ENCODE data around the gene NHS. TPM values are rescaled to one million over a fixed set of nuclear protein-coding genes. Genes with fewer than 3 reads are reported as not detected.

Gene NHS
- total RNA-seq, 4 donors from 2014 or later: 6.9 to 16.9 (median 9.9) TPM

GRCh38 chrX:17537723-17538243, 162.8 kb downstream of the NHS start:
- no peak overlapping the region for H3K27ac ChIP-seq
- no peak for DNase-seq
- H3K4me1 ChIP-seq: peaks cover 0 to 8% of the 10 kb centered on the region in 2 donors
- no peaks in the 10 kb centered on the region for H3K36me3 ChIP-seq
- intact Hi-C loops (cut with DNase I): no loop called here
- no peaks in the 10 kb centered on the region for H3K9me3 ChIP-seq
- 84 to 92% methylated on average over 7 of the region's 10 CpGs for WGBS, 2 donors
- H3K27me3 ChIP-seq: no peaks in the 10 kb centered on the region
- TF ChIP-seq, protein P1, sequence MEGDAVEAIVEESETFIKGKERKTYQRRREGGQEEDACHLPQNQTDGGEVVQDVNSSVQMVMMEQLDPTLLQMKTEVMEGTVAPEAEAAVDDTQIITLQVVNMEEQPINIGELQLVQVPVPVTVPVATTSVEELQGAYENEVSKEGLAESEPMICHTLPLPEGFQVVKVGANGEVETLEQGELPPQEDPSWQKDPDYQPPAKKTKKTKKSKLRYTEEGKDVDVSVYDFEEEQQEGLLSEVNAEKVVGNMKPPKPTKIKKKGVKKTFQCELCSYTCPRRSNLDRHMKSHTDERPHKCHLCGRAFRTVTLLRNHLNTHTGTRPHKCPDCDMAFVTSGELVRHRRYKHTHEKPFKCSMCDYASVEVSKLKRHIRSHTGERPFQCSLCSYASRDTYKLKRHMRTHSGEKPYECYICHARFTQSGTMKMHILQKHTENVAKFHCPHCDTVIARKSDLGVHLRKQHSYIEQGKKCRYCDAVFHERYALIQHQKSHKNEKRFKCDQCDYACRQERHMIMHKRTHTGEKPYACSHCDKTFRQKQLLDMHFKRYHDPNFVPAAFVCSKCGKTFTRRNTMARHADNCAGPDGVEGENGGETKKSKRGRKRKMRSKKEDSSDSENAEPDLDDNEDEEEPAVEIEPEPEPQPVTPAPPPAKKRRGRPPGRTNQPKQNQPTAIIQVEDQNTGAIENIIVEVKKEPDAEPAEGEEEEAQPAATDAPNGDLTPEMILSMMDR (IDR thresholded peaks at IDR 0.05): no peak
- H3K4me3 ChIP-seq (replicated peaks in 1 of 3): no peak overlapping the region

- 35 to 38% methylated on average over 1 to 2 of the region's 3 CpGs for WGBS, 2 donors
- intact Hi-C loops (cut with DNase I): no loop called here
- Histone ChIP-seq H3K27ac (peak overlapping the region in 1 of 3 donors; percentile 2), H3K4me1 (peaks cover 0 to 8% of the 10 kb centered on the region in 2 donors), H3K9me3 (no peaks in the 10 kb centered on the region), H3K27me3 (no peaks in the 10 kb centered on the region), H3K36me3 (no peaks in the 10 kb centered on the region), H3K4me3 (replicated peaks in 1 of 3) (no peak overlapping the region)
- TF ChIP-seq, protein P1 (IDR thresholded peaks at IDR 0.05): no peak
- no peak for TF ChIP-seq POLR2A (IDR thresholded peaks at IDR 0.05)
- peak; percentile 81 to 82 for DNase-seq
Observed at GRCh38 chrX:17542123-17542522, 167.1 kb downstream of the NHS start.

- TF ChIP-seq, protein P1 (IDR thresholded peaks at IDR 0.05): no peak
- no peak for TF ChIP-seq POLR2A (IDR thresholded peaks at IDR 0.05)
- Histone ChIP-seq H3K27me3 (no peaks in the 10 kb centered on the region), H3K27ac (no peak overlapping the region), H3K4me3 (replicated peaks in 1 of 3) (no peak overlapping the region), H3K36me3 (no peaks in the 10 kb centered on the region), H3K9me3 (no peaks in the 10 kb centered on the region), H3K4me1 (peaks cover 0 to 12% of the 10 kb centered on the region in 2 donors)
- 95% methylated on average over 2 of the region's 2 CpGs for WGBS, 2 donors
- intact Hi-C loops (cut with DNase I): no loop called here
- DNase-seq: no peak
Observed at GRCh38 chrX:17544821-17545220, 169.8 kb downstream of the NHS start.

- Histone ChIP-seq H3K9me3 (no peaks in the 10 kb centered on the region), H3K27ac (no peak overlapping the region), H3K36me3 (no peaks in the 10 kb centered on the region), H3K4me3 (replicated peaks in 1 of 3) (no peak overlapping the region), H3K4me1 (peaks cover 0 to 12% of the 10 kb centered on the region in 2 donors), H3K27me3 (no peaks in the 10 kb centered on the region)
- intact Hi-C loops (cut with DNase I): no loop called here
- WGBS, 2 donors: 90 to 93% methylated on average over 2 of the region's 2 CpGs
- TF ChIP-seq POLR2A (IDR thresholded peaks at IDR 0.05): no peak
- TF ChIP-seq, protein P1 (IDR thresholded peaks at IDR 0.05): no peak
- DNase-seq: peak in 1 of 2 donors; percentile 16
Observed at GRCh38 chrX:17546356-17546755, 171.4 kb downstream of the NHS start.

DNA sequence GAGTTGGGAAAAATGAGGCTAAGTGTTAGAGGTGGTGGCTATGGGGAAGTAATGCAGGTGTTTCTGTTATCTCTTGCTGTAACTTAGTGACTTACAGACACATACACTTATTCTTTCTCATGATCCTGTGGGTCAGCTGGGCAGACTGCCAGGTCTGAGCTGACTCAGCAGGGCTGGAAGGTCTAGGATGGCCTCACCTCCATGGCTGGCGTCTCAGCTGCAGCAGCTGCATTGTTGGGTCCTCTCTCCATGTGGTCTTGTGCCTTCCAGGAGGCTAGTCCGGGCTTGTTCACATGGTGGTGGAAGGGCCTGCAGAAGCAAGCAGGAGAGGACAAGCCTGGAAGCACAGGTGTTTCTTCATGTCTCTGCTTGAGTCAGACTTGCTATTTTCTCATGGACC, 172.7 kb downstream of the NHS start:
- no peak overlapping the region for H3K27ac ChIP-seq
- peaks cover 0 to 4% of the 10 kb centered on the region in 2 donors for H3K4me1 ChIP-seq
- H3K4me3 ChIP-seq (replicated peaks in 1 of 3): no peak overlapping the region
- H3K36me3 ChIP-seq: no peaks in the 10 kb centered on the region
- H3K27me3 ChIP-seq: no peaks in the 10 kb centered on the region
- no peaks in the 10 kb centered on the region for H3K9me3 ChIP-seq
- 55% methylated on average over 2 of the region's 2 CpGs; no CpG with 5 or more reads in 1 of the 2 donors for WGBS, 2 donors
- intact Hi-C loops (cut with DNase I): no loop called here
- TF ChIP-seq POLR2A (IDR thresholded peaks at IDR 0.05): no peak
- TF ChIP-seq, protein P1 (IDR thresholded peaks at IDR 0.05): no peak
- peak; percentile 50 to 61 for DNase-seq

All from thyroid gland (tissue), 4 donors.